Cardiac septum (tissue), 1 donor: ENCODE measurements around the gene DCDC1. TPM values are rescaled to one million over a fixed set of nuclear protein-coding genes. Genes with fewer than 3 reads are reported as not detected.

Experiments
- DNase-seq: peaks from one replicate; pipeline ENCODE4 v3.0.0-alpha.2; 2020; ENCODE audit warnings: low spot score
- intact Hi-C: fragments of 100-400 bp; cut with DNase I; formaldehyde crosslinking; loops from one replicate; pipeline ENCODE4 v1.14.0; 2022
- total RNA-seq: library from RNA; stranded (reverse); fragmentation: NEBNext Ultra II Directional; extraction: Animal tissue kit (Norgen Biotek cat#: 25700); gene quantifications from one replicate; pipeline ENCODE4 v1.2.1, GENCODE V29; 2021
- donor health status: DM: no; HTN: no; CAD: no.

DCDC1 gene
- total RNA-seq, 1 donor from 2014 or later: not detected

DNA sequence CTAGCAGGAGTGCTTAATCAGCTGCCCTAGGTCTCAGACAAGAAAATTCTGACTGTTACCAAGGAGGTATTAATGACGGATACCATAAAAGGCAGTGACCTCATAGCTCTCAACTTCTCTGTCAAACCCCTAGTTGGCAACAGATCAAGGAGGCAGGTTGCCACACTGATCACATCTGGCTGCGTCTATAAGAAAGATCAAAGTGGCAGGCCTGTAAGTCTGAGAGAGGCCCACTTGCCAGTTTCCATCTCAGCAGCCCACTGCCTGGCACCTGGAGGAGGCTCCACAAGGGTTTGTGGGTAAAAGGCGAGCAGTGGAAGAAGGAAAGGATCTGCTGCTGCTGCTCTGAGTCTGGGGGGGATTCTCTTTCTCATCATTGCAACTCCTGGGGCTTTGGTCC lies 543.8 kb downstream of the DCDC1 start:
- DNase-seq: no peak
- intact Hi-C loops: no loop called here

DNA sequence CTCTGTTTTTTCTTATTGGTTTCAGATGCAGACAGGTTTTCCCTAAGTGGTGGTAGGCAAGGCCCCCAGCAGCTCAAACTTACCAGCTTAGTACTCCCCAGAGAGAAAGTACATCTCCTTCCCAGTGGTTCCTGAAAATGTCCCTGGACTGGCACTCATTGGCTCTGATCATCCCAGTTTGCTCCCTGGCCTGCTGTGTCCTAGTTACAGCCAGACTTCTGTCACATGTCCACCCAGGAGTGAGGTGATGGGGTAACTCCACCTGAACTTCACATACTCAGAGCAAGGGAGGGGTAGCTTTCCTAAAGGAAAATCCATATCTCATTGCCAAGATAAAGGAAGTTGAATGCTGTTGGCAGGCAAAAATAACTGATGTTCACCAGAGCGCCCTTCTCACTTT lies 546.4 kb downstream of the DCDC1 start:
- no peak for DNase-seq
- intact Hi-C loops: no loop called here

DNA sequence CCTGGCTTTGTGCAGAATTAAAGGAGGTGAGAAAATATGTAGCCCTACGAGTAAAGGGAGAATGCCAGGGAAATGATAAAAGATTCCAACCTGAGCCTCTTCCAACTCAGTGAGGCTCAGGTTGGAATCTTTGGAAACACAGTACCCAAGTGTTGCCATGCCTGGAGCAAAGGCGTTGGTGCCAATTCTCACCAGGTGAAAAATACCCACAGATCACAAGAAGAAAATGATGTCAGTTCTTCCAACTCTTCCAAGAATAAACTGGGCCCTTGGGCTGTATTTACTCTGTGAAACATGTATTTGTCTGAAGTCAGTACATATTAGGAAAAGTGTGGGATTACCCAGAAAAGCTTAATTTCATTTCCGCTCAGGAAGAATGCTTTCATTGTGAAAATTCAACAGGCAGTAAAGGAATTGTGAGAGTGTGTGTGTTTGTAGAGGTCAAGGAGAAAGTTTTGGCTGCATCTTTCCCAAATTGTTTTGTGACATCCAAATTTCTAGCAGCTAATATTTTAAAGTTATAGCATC lies 548.0 kb downstream of the DCDC1 start:
- no peak for DNase-seq
- intact Hi-C loops: no loop called here

DNA sequence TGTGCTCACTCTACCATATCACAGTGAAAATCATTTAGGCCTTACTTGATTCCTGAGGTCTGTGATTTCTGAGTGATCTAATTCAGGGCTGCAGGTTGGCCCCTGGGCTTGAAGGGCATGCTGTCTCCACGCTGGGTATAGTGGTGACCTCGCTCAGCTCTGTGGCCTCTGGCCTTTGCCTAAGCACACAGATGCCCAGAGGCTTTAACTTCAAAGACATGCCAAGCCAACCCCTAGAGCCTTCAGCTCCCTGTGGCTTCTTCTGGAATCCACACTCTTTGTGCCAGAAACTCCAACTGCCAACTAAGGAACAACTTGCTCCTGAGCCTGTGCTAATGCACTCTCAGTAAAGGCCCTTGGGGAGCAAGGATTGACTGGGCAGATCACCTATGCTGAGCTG lies 550.8 kb downstream of the DCDC1 start:
- no peak for DNase-seq
- intact Hi-C loops: no loop called here

DNA sequence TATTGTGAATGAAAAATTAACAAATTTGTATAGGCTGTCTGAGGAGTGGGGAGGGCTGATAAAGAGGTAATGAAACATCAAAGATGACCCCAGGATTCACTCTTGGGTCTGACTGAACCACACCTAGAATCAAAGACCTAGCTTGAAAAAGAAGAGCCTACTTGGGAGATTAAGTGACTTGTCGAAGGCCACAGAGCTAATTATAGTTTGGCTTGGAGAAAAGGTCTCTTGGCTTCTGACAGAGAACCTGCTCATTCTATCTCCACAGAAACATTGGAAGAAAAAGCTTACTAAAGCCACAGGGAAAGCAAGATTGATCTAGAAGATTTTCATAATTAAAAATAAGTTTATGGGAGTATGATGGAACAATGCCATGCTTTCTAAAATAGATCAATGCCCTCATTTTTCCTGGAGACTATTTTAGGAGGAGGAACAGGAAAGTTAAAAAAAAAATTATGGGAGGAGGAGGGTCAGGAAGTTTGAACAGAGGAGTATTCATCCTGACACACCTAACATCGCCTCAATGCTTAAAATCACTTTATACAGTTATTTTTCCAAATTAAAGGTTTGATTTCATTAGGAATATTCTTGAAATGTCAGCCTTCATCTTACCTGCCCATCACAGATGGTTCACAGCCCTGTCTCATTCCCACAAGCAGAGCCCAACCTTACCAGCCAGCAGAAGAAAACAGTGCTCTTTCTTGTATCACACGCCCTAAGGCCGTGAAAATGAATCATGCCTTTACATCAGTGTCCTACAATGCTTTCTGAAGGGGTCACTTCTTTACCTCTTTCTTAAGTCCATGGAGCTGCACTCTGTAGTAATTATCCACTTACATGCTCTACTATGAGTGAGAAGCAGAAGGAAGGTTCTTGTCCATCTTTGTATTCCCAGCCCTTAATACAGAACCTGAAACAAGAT lies 552.3 kb downstream of the DCDC1 start:
- intact Hi-C loops: no loop called here
- no peak for DNase-seq

DNA sequence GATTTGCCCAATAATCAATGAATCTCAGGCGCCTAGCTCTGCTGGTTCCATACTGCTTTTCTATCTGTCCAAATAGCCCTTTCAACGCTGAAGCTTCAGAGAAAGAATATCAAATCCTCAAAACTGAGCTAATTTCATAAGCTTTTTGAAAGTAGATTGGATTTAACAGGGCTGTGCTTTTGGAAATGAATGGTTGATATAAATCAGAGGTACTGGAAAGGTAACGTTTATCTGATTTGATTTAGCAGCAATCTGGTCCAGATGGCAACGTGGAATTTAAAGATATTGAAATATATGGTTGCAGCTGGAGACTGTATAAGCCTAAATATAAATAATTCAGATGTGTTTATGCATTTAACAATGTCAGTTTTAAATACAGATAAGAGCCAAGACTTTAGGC lies 553.9 kb downstream of the DCDC1 start:
- intact Hi-C loops: no loop called here
- no peak for DNase-seq

DNA sequence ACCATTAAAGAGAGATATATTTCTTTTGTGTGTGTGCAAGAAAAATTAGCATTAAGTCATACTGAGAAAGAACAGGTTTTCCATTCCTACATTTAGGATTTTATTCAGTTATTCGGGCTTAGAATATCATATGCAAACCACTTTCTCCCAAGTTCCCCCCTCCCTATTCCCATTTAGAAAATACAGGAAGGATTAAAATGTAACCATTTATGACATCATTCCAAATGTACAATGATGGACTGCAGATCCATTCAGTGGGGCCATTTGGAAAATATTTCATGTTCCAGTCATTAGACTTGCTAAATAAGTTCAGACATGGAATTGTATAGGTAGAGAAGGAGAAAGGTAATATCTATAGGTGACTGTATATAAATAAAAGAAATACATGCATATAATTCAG lies 554.8 kb downstream of the DCDC1 start:
- DNase-seq: no peak
- intact Hi-C loops: no loop called here

Other genes with a start within 250 kb of the DCDC1 start
- gene DNAJC24, start 121 bp upstream of the DCDC1 start, total RNA-seq: 12.6 TPM
- 23.7 TPM for gene IMMP1L, start 139.9 kb upstream of the DCDC1 start, total RNA-seq
- 12.6 TPM for gene ELP4, start 140.0 kb upstream of the DCDC1 start, total RNA-seq